Activated T-cell treated with anti-CD3 and anti-CD28 coated beads, Interleukin-2, amount 50 U/mL, for 72 hours (primary cell): Measurements from ENCODE around the gene C5orf52. TPM values are rescaled to one million over a fixed set of nuclear protein-coding genes. Genes with fewer than 3 reads are reported as not detected.

ENCODE experiments used
- ATAC-seq, 2 donors: fragments of 150-1000 bp; cut with Tn5 transposase; replicated peaks in 1 of 2; 2 replicates each; pipeline ENCODE4 v1.10.0; 2021; ENCODE audit warnings: moderate library complexity in 2 of 2, mild to moderate bottlenecking in 1 of 2
- DNase-seq, 2 donors: peaks; one replicate each; pipeline ENCODE4 v3.0.0; 2021 to 2022; ENCODE audit warnings: mixed read lengths in 1 of 2
- H3K27ac Mint-ChIP-seq: one replicate; pipeline ENCODE4 v1.8.0; 2022; ENCODE audit warnings: mild to moderate bottlenecking, moderate library complexity, mixed read lengths
- H3K27me3 Mint-ChIP-seq: one replicate; pipeline ENCODE4 v1.8.0; 2022; ENCODE audit warnings: low read depth, mixed read lengths
- H3K36me3 Mint-ChIP-seq, 2 donors: one replicate each; pipeline ENCODE4 v1.8.0; 2022; ENCODE audit warnings: mixed read lengths in 2 of 2, mild to moderate bottlenecking in 1 of 2; ENCODE audit not compliant: insufficient read depth in 2 of 2
- H3K4me1 Mint-ChIP-seq: one replicate; pipeline ENCODE4 v1.8.0; 2022; ENCODE audit warnings: low read depth, mixed read lengths
- H3K4me3 Mint-ChIP-seq, 2 donors: one replicate each; pipeline ENCODE4 v1.8.0; 2022; ENCODE audit warnings: mild to moderate bottlenecking in 2 of 2, mixed read lengths in 2 of 2, moderate library complexity in 2 of 2
- H3K9me3 Mint-ChIP-seq, 2 donors: one replicate each; pipeline ENCODE4 v1.8.0; 2022; ENCODE audit warnings: mixed read lengths in 2 of 2
- total RNA-seq, 2 donors: library from RNA; stranded (reverse); gene quantifications; one replicate each; pipeline ENCODE4 v1.2.3, GENCODE V29; 2022

Gene C5orf52
- not detected for total RNA-seq

- H3K27me3 Mint-ChIP-seq: peaks cover 48% of the 10 kb centered on the region
- DNase-seq (peak; percentile 26 to 55), ATAC-seq (peak; percentile 58 to 83)
- peaks cover 3 to 4% of the 10 kb centered on the region in 2 donors for H3K36me3 Mint-ChIP-seq
- no peaks in the 10 kb centered on the region for H3K9me3 Mint-ChIP-seq
- peaks cover 34% of the 10 kb centered on the region for H3K4me1 Mint-ChIP-seq
- H3K4me3 Mint-ChIP-seq: peak within 1 kb of the TSS; percentile 91 to 98
- H3K27ac Mint-ChIP-seq: peak within 1 kb of the TSS; percentile 92
Measured at GRCh38 chr5:157670662-157671591, at the start of gene C5orf52. Gene C5orf52, plus strand, starts transcription at chr5:157671533. Its CDS starts 82 bp downstream, at chr5:157671615.

DNA sequence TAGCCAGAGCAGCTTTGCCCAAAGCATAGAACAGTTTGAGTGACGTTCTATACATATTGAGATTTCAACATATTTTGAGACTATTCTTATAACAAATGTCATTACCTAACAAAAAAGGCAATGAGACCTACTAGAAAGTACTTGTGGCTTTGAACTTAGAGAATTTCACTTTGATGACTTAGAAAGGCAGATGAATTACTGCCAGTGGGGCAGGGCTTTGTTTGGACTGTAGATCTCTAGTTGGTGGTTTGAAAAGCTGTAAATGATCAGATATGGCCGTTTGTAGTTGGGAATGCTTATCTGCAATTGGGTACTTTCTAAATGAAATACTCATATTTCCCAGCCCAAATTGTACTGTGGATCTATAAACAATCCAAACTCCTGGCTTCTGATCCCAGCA, 47.2 kb upstream of the C5orf52 start:
- H3K27me3 Mint-ChIP-seq: no peaks in the 10 kb centered on the region
- peaks cover 8 to 12% of the 10 kb centered on the region in 2 donors for H3K36me3 Mint-ChIP-seq
- peak overlapping the region; percentile 17 for H3K27ac Mint-ChIP-seq
- peaks cover 4 to 5% of the 10 kb centered on the region in 2 donors for H3K9me3 Mint-ChIP-seq
- DNase-seq (no peak), ATAC-seq (no peak)
- no peak overlapping the region for H3K4me3 Mint-ChIP-seq
- peaks cover 7% of the 10 kb centered on the region for H3K4me1 Mint-ChIP-seq

DNA sequence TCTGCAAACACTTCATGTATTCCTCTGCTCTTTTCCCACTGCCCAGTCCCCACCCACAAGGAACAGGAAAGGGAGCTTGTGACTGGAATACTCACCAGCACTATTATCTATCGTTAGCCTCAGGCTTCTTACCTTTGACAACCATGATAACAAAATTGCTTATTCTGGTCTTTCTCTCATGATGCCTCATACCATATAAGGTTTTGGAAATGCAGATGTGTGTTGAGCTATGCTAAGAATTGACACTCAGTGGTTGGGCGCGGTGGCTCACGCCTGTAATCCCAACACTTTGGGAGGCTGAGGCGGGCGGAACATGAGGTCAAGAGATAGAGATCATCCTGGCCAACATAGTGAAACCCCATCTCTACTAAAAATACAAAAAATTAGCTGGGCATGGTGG, 44.5 kb upstream of the C5orf52 start:
- Mint-ChIP-seq H3K36me3 (peaks cover 3 to 5% of the 10 kb centered on the region in 2 donors), H3K27me3 (no peaks in the 10 kb centered on the region), H3K9me3 (peaks cover 0 to 3% of the 10 kb centered on the region in 2 donors), H3K4me3 (no peak overlapping the region), H3K27ac (no peak overlapping the region), H3K4me1 (peaks cover 7% of the 10 kb centered on the region)
- ATAC-seq: no peak
- no peak for DNase-seq

- peaks cover 0 to 2% of the 10 kb centered on the region in 2 donors for H3K9me3 Mint-ChIP-seq
- peaks cover 7% of the 10 kb centered on the region for H3K27me3 Mint-ChIP-seq
- ATAC-seq (no peak), DNase-seq (no peak)
- H3K4me1 Mint-ChIP-seq: no peaks in the 10 kb centered on the region
- H3K4me3 Mint-ChIP-seq: no peak overlapping the region
- peaks cover 0 to 2% of the 10 kb centered on the region in 2 donors for H3K36me3 Mint-ChIP-seq
- H3K27ac Mint-ChIP-seq: no peak overlapping the region
Measured at GRCh38 chr5:157630341-157630740, 41.0 kb upstream of the C5orf52 start.

DNA sequence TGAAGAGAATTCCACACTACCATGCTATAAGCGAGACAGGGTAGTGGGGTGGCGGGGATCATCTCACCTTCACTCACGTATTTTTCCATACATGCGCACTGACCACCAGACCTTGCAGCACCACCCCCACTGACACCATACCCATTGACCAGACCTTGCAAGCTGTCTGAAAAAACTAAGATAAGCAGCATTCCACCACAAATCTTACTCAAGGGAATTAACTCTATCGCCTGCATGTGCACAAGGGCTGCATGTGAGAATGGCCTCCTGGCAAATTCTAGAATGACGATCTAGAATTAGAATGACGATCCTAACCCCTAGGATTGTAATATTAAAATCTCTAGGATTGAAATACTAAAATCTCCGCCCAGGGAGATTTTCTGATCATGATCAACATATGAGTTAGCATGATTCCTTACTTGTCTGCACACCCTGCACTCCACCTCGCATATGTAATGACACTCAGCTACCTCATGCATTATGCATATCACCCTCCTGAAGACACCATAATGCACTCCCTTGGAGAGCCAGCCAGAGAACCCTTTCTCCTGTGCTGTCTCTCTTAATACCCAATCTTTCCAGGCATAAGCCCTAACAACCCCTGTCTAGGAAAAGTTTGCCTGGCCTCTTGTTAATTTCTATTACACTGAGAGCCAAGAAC, 30.8 kb upstream of the C5orf52 start:
- H3K4me1 Mint-ChIP-seq: no peaks in the 10 kb centered on the region
- ATAC-seq (no peak), DNase-seq (no peak)
- no peaks in the 10 kb centered on the region for H3K27me3 Mint-ChIP-seq
- H3K9me3 Mint-ChIP-seq: no peaks in the 10 kb centered on the region
- no peaks in the 10 kb centered on the region for H3K36me3 Mint-ChIP-seq
- H3K4me3 Mint-ChIP-seq: no peak overlapping the region
- H3K27ac Mint-ChIP-seq: no peak overlapping the region

GRCh38 chr5:157648275-157648990, 22.9 kb upstream of the C5orf52 start:
- no peak overlapping the region for H3K4me3 Mint-ChIP-seq
- peaks cover 8 to 13% of the 10 kb centered on the region in 2 donors for H3K36me3 Mint-ChIP-seq
- no peak for DNase-seq
- no peak overlapping the region for H3K27ac Mint-ChIP-seq
- H3K9me3 Mint-ChIP-seq: peaks cover 4 to 6% of the 10 kb centered on the region in 2 donors
- ATAC-seq: no peak
- H3K4me1 Mint-ChIP-seq: peaks cover 13% of the 10 kb centered on the region
- no peaks in the 10 kb centered on the region for H3K27me3 Mint-ChIP-seq

- Mint-ChIP-seq H3K4me1 (peaks cover 13% of the 10 kb centered on the region), H3K27ac (no peak overlapping the region), H3K9me3 (peaks cover 7 to 8% of the 10 kb centered on the region in 2 donors), H3K27me3 (no peaks in the 10 kb centered on the region), H3K4me3 (no peak overlapping the region), H3K36me3 (peaks cover 12 to 16% of the 10 kb centered on the region in 2 donors)
- ATAC-seq: no peak
- no peak for DNase-seq
Measured at GRCh38 chr5:157649101-157649500, 22.2 kb upstream of the C5orf52 start.

- H3K36me3 Mint-ChIP-seq: peaks cover 17 to 21% of the 10 kb centered on the region in 2 donors
- H3K27me3 Mint-ChIP-seq: no peaks in the 10 kb centered on the region
- H3K4me3 Mint-ChIP-seq: peak overlapping the region; percentile 84 to 85
- peak in 1 of 2 donors; percentile 2 for DNase-seq
- peak in 1 of 2 donors; percentile 6 for ATAC-seq
- H3K9me3 Mint-ChIP-seq: peaks cover 9 to 13% of the 10 kb centered on the region in 2 donors
- peaks cover 13% of the 10 kb centered on the region for H3K4me1 Mint-ChIP-seq
- H3K27ac Mint-ChIP-seq: no peak overlapping the region
Measured at GRCh38 chr5:157650991-157651611, 20.2 kb upstream of the C5orf52 start.

GRCh38 chr5:157651623-157652376, 19.5 kb upstream of the C5orf52 start:
- Mint-ChIP-seq H3K36me3 (peaks cover 21 to 23% of the 10 kb centered on the region in 2 donors), H3K9me3 (peaks cover 12 to 16% of the 10 kb centered on the region in 2 donors), H3K4me1 (peaks cover 13% of the 10 kb centered on the region), H3K27me3 (no peaks in the 10 kb centered on the region), H3K27ac (no peak overlapping the region), H3K4me3 (peak overlapping the region; percentile 84 to 85)
- DNase-seq (peak; percentile 85 to 87), ATAC-seq (peak; percentile 99)

- DNase-seq: no peak
Measured at GRCh38 chr5:157652377-157652692, 19.0 kb upstream of the C5orf52 start, which contains the start of gene SOX30. Gene SOX30, minus strand, starts transcription at chr5:157652438. Its CDS starts 360 bp downstream, at chr5:157652078.

DNA sequence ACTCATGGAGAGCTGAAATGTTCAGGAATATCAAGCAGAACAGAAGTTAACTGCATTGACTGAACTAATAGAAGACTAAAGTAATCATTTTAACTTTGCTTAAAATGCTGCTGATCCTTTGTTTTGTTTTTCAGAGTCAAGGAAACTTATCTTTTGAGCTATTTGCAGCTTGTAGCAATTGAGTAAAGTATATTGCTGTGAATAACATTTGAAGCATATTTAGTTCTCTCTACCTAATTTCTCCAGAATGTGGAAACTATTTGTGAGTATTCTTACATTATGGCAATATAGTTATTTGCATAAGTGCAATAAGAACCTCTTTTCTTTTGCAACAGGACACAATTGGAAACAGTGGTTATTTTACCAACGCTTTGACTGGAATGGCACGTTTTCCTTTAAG, 13.8 kb upstream of the C5orf52 start:
- H3K36me3 Mint-ChIP-seq: peaks cover 27 to 31% of the 10 kb centered on the region in 2 donors
- no peak for ATAC-seq
- no peaks in the 10 kb centered on the region for H3K27me3 Mint-ChIP-seq
- no peak for DNase-seq
- peaks cover 7% of the 10 kb centered on the region for H3K4me1 Mint-ChIP-seq
- no peak overlapping the region for H3K27ac Mint-ChIP-seq
- H3K4me3 Mint-ChIP-seq: no peak overlapping the region
- H3K9me3 Mint-ChIP-seq: peaks cover 14 to 21% of the 10 kb centered on the region in 2 donors

More at GRCh38 chr5:157652377-157652692, 19.0 kb upstream of the C5orf52 start, which contains the start of gene SOX30:
- Mint-ChIP-seq H3K27ac (peak within 1 kb of the TSS; percentile 34), H3K27me3 (no peaks in the 10 kb centered on the region), H3K36me3 (peaks cover 21 to 23% of the 10 kb centered on the region in 2 donors), H3K4me1 (peaks cover 13% of the 10 kb centered on the region), H3K4me3 (peak within 1 kb of the TSS; percentile 84 to 85), H3K9me3 (peaks cover 12 to 16% of the 10 kb centered on the region in 2 donors)
- ATAC-seq: no peak

- ATAC-seq: no peak
Measured at GRCh38 chr5:157658893-157659292, 12.4 kb upstream of the C5orf52 start.

More at GRCh38 chr5:157658893-157659292, 12.4 kb upstream of the C5orf52 start:
- Mint-ChIP-seq H3K27me3 (no peaks in the 10 kb centered on the region), H3K27ac (no peak overlapping the region), H3K36me3 (peaks cover 19 to 22% of the 10 kb centered on the region in 2 donors), H3K9me3 (peaks cover 8 to 12% of the 10 kb centered on the region in 2 donors), H3K4me3 (no peak overlapping the region), H3K4me1 (no peaks in the 10 kb centered on the region)
- no peak for DNase-seq
